ENCODE data around the gene HMGN3.

HMGN3 gene

DNA sequence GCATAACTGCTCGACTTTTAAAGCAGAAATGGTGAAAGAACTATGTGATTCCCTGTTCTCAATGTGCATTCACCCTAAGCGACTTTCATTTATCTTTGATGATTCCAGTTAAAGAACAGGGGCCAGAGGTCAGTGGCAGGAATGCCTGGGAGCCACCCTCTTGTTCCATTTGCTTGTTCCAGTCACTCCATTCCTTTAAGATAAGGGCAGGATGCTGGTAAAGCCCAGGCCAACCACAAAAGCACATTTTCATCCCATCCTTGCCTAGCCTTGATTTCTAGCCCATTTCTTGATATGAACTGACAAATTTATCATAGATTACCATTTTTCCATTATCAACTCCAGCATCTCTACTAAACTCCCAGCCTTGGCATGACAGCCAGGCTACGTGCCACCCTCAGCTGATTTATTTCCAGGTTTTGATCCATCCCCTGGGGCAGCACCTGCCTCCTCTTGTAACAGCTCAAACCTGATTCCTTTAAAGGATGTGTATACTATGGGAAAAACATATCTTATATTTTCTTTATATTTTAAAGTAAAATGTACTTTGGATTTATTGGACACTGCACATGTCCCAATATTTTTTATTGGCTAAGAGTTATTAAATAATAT is 19.2 kb downstream of the HMGN3 start:
- TF ChIP-seq RARB (CRISPR knock-in tag; IDR thresholded peaks at IDR 0.05) (no peak), ARNTL (CRISPR knock-in tag; IDR thresholded peaks at IDR 0.05; ENCODE audit: borderline replicate concordance, low read depth) (no peak), ZC3H10 (CRISPR knock-in tag; IDR thresholded peaks at IDR 0.05) (no peak), TCF4 (CRISPR knock-in tag; IDR thresholded peaks at IDR 0.05; ENCODE audit: borderline replicate concordance) (no peak), CSDC2 (CRISPR knock-in tag; IDR thresholded peaks at IDR 0.05) (no peak), ISL1 (CRISPR knock-in tag; IDR thresholded peaks at IDR 0.05) (no peak), PPARA (CRISPR knock-in tag; IDR thresholded peaks at IDR 0.05; ENCODE audit: borderline replicate concordance) (no peak), TOX (CRISPR knock-in tag; IDR thresholded peaks at IDR 0.05; ENCODE audit: borderline replicate concordance) (no peak), ESRRG (CRISPR knock-in tag; IDR thresholded peaks at IDR 0.05) (no peak), SNAI2 (CRISPR knock-in tag; IDR thresholded peaks at IDR 0.05) (no peak), ZFP30 (CRISPR knock-in tag; IDR thresholded peaks at IDR 0.05) (no peak), BACH2 (CRISPR knock-in tag; IDR thresholded peaks at IDR 0.05; ENCODE audit: borderline replicate concordance) (no peak), ZFP3 (CRISPR knock-in tag; IDR thresholded peaks at IDR 0.05) (no peak), ZNF565 (CRISPR knock-in tag; conservative IDR thresholded peaks at IDR 0.05; ENCODE audit: low read depth) (no peak), ZNF70 (CRISPR knock-in tag; IDR thresholded peaks at IDR 0.05) (no peak)
- TF ChIP-seq, protein P1, sequence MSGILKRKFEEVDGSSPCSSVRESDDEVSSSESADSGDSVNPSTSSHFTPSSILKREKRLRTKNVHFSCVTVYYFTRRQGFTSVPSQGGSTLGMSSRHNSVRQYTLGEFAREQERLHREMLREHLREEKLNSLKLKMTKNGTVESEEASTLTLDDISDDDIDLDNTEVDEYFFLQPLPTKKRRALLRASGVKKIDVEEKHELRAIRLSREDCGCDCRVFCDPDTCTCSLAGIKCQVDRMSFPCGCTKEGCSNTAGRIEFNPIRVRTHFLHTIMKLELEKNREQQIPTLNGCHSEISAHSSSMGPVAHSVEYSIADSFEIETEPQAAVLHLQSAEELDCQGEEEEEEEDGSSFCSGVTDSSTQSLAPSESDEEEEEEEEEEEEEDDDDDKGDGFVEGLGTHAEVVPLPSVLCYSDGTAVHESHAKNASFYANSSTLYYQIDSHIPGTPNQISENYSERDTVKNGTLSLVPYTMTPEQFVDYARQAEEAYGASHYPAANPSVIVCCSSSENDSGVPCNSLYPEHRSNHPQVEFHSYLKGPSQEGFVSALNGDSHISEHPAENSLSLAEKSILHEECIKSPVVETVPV (CRISPR knock-in tag; IDR thresholded peaks at IDR 0.05) = no peak
- TF ChIP-seq, protein P2, sequence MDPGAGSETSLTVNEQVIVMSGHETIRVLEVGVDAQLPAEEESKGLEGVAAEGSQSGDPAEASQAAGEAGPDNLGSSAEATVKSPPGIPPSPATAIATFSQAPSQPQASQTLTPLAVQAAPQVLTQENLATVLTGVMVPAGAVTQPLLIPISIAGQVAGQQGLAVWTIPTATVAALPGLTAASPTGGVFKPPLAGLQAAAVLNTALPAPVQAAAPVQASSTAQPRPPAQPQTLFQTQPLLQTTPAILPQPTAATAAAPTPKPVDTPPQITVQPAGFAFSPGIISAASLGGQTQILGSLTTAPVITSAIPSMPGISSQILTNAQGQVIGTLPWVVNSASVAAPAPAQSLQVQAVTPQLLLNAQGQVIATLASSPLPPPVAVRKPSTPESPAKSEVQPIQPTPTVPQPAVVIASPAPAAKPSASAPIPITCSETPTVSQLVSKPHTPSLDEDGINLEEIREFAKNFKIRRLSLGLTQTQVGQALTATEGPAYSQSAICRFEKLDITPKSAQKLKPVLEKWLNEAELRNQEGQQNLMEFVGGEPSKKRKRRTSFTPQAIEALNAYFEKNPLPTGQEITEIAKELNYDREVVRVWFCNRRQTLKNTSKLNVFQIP (CRISPR knock-in tag; IDR thresholded peaks at IDR 0.05; ENCODE audit: borderline replicate concordance, low read depth) = no peak
- TF ChIP-seq, protein P3, sequence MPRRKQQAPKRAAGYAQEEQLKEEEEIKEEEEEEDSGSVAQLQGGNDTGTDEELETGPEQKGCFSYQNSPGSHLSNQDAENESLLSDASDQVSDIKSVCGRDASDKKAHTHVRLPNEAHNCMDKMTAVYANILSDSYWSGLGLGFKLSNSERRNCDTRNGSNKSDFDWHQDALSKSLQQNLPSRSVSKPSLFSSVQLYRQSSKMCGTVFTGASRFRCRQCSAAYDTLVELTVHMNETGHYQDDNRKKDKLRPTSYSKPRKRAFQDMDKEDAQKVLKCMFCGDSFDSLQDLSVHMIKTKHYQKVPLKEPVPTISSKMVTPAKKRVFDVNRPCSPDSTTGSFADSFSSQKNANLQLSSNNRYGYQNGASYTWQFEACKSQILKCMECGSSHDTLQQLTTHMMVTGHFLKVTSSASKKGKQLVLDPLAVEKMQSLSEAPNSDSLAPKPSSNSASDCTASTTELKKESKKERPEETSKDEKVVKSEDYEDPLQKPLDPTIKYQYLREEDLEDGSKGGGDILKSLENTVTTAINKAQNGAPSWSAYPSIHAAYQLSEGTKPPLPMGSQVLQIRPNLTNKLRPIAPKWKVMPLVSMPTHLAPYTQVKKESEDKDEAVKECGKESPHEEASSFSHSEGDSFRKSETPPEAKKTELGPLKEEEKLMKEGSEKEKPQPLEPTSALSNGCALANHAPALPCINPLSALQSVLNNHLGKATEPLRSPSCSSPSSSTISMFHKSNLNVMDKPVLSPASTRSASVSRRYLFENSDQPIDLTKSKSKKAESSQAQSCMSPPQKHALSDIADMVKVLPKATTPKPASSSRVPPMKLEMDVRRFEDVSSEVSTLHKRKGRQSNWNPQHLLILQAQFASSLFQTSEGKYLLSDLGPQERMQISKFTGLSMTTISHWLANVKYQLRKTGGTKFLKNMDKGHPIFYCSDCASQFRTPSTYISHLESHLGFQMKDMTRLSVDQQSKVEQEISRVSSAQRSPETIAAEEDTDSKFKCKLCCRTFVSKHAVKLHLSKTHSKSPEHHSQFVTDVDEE (CRISPR knock-in tag; IDR thresholded peaks at IDR 0.05) = no peak
- ATAC-seq = no peak

DNA sequence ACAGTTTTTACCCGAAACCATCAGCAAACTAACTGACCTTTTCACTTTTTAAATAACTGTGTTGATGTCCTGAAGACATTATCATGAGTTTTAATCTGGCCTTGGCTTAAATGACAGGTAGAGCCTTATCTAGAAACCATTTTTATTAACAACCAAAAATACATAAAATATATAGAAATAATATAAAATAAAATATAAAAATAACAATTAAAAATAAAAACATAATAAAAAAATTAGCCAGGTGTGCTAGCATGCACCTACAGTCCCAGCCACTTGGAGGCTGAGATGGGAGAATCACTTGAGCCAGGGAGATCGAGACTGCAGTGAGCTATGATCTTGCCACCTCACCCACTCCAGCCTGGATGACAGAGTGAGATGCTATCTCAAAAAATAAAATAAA is 21.6 kb downstream of the HMGN3 start:
- no peak for ATAC-seq

More for the DNA sequence above, 21.6 kb downstream of the HMGN3 start:
- TF ChIP-seq ESRRG (CRISPR knock-in tag; IDR thresholded peaks at IDR 0.05) (no peak), ZNF565 (CRISPR knock-in tag; conservative IDR thresholded peaks at IDR 0.05; ENCODE audit: low read depth) (no peak), CSDC2 (CRISPR knock-in tag; IDR thresholded peaks at IDR 0.05) (no peak), RARB (CRISPR knock-in tag; IDR thresholded peaks at IDR 0.05) (no peak), PPARA (CRISPR knock-in tag; IDR thresholded peaks at IDR 0.05; ENCODE audit: borderline replicate concordance) (no peak), ISL1 (CRISPR knock-in tag; IDR thresholded peaks at IDR 0.05) (no peak), ZNF70 (CRISPR knock-in tag; IDR thresholded peaks at IDR 0.05) (no peak), ZNF8 (CRISPR knock-in tag; IDR thresholded peaks at IDR 0.05) (no peak), ARNTL (CRISPR knock-in tag; IDR thresholded peaks at IDR 0.05; ENCODE audit: borderline replicate concordance, low read depth) (no peak), OSR1 (CRISPR knock-in tag; IDR thresholded peaks at IDR 0.05) (no peak), TOX (CRISPR knock-in tag; IDR thresholded peaks at IDR 0.05; ENCODE audit: borderline replicate concordance) (no peak), BACH2 (CRISPR knock-in tag; IDR thresholded peaks at IDR 0.05; ENCODE audit: borderline replicate concordance) (no peak), ZC3H10 (CRISPR knock-in tag; IDR thresholded peaks at IDR 0.05) (no peak), SNAI2 (CRISPR knock-in tag; IDR thresholded peaks at IDR 0.05) (no peak)
- TF ChIP-seq, protein P1 (CRISPR knock-in tag; IDR thresholded peaks at IDR 0.05) = no peak
- TF ChIP-seq, protein P2 (CRISPR knock-in tag; IDR thresholded peaks at IDR 0.05; ENCODE audit: borderline replicate concordance, low read depth) = no peak

Measured in SK-N-SH treated with all-trans-retinoic acid at 6 μM for 48 hours (cell line).